Endothelial cell of hepatic sinusoid (primary cell): ENCODE data around the gene RBP5.

Source experiments
- in situ Hi-C: cut with HindIII; loops from 2 replicates; pipeline ENCODE4 v1.10.0; 2017; ENCODE audit warnings: low sequenced_read_pairs

Gene RBP5

DNA sequence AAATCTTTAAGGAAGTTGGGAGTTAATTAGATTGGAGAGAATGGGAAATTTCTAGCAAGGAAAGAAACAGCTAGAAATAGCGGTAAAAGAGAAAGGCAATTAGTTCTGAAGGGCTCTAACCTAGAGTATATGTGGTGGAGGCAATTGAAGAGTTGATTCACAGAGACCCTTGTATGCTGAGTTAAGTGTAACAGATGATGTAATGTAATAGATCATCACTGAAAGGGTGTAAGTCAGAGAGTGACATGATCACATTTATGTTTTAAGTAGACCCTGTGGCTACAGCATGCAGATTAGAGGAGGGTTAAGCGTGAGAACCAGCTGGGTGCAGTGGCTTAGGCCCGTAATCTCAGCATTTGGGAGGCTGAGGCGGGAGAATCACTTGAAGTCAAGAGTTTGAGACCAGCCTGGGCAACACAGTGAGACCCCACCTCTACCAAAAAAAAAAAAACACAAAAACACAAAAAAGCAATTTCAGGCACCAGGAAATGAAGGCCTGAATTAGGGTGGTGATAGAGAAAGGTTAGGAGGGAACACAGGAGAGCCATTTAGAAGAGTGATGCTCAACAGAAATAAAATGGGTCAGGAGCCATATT, 3.0 kb downstream of the RBP5 start:
- in situ Hi-C loops: no loop called here

DNA sequence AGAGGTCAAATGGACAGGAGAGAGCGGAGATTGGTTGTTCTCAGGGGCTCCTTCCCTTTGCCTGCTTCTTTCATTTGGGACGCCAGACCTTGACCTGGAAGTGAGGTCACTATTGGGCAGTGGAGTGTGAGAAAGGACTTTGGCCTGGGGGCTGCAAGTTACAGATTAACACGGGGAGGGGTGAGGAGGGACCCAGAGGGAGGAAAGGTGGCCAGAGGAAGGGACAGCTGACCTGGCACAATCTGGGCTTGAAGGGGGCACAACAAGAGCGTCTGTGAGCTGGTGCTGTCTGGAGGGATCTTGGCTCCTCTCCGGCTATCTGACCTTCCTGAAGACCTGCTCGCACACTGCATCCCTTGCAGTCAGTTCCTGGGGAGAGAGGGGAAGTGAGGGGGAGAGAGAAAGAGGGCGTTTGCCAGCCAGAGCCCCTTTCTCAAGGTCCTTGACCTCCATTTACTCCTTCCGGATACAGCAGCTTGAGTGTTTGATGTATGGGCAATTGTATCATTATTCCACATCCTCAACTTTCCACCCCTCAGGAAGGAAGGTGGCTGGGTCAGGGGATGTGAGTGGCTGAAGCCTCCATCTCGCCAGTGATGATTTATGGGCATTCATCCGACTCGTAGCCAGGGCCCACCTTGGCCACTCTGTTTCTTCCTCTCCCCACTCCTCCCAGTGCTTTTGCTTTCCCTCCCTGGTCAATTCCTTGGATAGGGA, 4.7 kb downstream of the RBP5 start:
- in situ Hi-C loops: no loop called here

DNA sequence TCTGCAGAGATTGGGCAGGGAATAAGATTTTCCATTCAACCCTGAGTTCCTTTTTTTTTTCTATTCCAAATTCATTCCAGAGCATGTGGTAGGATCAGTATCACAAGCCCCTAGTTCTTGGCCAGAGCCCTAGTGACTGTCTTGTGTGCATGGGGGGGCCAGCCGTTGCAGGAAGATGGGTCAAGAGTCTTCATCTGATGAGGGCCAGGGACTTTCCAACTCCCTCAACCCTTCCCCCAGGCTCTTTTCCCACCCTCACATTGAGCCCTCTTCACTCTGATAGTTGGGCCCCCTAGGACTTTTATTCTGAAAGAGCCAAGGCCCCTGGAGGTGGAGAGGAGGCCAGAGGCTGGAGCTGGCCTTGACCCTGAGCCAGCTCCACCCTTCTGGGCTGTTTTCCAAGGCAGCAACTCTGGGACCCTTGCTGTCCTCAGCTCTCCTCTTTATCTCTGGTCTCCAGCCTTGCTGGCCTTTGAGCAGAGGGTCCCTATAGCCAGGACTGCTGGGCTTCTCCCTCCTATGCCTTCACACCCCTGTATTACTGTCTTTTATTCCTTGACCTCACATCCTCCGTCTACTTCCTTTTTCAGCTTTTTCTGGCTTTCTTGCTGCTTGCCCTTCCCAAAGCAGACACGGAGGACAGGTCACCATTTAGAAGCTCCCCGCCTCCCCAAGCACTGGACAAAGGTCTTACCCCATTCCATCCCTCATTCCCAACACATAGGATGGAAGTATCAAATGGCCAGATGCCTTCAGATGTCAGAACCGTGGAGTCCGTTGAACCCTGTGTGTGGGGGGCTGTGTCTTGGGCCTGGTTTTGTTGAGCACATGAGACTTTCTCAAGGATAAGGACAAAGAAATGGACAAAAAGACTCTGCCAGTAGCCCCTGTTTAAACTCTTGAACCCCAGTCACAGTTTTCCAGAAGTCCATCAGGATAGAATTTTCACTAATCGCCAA, 5.6 kb downstream of the RBP5 start:
- in situ Hi-C loops: no loop called here

DNA sequence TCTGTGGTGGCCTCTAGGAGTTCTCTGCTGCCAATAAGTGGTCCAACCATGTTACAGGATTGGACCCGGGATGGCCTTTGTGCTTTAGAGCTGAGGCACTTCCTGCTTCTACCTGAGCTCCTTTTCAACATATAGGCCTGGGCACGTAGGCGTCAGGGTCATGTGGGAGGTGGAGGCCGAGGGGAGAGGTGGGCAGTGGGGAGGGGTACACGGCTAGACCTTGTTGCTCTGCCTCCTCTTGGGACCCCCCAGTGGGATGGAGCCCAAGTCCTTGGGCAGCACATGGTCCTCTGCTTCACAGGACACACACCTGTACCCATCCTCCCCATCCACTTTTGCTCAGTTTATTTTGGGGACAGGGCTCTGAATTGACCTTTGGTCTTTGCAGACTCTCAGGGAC, 7.4 kb downstream of the RBP5 start:
- in situ Hi-C loops: no loop called here

DNA sequence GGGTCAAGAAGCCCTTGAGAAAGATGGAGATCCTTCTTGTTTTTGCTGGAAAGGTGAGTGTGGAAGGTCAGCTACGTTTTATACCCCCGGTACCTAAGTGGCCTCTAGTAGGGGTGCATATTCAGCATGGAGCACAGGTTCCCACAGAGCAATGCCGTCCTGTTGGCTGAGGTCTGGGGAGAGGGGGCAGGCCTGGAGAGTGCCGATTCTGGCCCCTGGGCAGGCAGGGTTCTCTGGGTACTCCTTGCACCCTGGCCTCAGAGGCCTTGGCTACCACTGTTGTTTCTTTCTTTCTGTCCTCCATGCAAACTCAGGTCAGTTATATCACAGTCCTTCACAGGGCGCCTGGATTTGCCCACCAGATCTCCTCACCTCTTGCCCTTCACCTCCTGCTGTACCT, 8.5 kb downstream of the RBP5 start:
- in situ Hi-C loops: no loop called here

DNA sequence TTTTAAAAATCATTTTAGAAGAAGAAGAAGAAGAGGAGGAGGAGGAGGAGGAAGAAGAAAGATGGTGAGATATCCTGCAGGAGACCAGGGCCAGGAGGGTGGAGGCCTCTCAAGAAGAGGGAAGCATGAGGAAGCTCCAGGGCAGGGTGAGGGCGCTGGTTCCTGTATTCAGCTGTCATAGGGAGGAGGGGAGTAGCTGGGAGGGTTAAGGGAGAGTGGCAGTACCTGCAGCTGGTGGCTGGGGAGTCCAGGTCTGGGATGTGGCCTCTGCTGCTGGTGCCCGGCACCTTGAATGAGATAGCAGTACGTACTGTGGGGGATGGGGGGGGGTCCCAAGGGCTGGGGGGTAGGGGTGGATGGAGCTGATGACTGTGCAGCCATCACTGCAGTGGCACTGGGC, 9.8 kb downstream of the RBP5 start:
- in situ Hi-C loops: no loop called here

DNA sequence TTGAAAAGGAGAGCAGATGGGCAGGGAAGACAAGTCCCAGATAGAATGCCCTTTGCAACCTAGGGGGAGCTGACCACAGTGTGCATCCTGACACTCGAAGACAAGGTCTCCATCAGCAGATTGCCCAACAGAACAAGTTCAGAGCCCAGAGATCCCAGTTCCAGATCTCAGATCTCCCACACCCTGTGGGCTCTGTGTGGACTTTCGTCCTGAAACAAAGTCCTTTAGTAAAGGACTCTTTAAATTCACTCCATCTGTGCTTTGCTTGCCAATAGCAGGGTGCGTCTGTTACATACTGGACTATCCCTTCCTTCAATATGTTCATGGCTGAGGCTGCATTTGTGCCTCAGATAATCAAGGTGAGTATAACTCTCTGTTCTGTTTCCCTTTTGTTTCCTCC, 11.0 kb downstream of the RBP5 start:
- in situ Hi-C loops: no loop called here

DNA sequence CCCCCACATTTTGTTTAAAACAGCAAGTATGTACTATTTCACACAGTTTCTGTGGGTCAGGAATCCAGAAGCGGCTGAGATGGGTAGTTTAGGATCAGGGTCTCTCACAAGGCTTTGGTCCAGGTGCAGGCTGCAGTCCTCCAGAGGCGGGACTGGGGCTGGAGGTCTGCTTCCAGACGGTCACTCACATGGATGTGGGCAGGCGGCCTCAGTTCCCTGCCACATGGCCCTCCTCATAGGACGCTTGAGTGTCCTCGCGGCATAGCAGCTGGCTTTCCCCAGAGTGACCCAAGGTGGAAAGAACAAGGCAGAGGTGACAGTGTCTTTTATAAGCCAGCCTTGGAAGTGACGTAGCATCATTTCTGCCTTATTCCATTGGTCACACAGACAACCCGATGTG, 11.8 kb downstream of the RBP5 start:
- in situ Hi-C loops: no loop called here

DNA sequence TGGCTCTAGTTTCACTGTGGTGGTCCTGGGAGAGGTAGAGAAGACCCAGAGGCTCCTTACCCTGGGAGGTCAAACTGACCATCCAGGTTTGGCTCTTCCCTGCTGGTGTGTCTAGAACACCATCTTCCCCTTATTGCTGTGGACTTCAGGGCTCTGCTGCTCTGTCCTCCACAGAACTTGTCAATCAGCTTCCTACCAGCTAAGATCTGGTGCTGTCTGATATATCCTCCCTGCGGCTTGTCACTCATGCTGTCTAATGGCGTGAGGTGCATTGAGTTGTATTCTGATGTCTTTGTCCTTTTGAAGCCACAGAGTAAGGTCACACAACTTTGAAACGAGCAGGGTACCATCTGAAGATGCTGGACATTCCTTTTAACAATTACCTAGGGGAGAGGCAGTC, 12.5 kb downstream of the RBP5 start:
- in situ Hi-C loops: no loop called here

DNA sequence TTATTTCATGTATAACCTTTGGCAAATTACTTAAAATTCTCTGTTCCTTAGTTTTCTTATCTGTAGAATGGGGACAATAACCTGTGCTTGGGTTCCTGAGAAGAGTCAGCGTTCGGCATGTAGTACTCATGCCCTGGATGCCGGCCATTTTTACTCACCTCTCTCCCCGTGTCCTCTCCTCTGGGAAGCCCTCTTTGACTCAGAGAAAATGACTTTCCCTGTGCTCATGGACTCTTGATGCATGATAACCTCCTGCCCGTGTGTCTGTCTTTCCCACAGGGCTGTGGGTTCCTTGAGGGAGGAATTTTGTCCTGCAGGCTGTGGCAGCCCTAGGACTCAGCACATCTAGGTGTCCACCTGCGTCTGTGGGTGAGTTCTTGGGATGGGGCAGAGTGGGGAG, 13.8 kb downstream of the RBP5 start:
- in situ Hi-C loops: no loop called here

DNA sequence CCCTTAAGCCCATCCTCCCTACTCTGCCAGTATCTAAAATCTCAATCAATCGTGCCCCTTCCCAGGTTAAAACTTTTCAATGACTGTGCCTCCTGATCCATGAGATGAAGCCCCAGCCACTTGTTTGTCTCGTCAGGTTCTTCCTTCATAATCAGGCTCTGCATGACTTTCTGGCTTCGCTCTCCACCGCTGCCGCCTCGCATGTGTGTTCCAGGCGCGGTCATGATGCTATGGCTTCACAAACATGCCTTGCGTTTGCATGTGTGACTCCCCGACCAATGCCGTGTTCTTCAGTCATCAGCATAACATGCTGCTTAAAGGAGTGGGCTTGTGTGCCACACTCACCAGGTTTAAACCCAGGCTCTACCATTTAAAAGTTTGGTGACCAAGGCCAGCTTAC, 14.7 kb downstream of the RBP5 start:
- in situ Hi-C loops: no loop called here

DNA sequence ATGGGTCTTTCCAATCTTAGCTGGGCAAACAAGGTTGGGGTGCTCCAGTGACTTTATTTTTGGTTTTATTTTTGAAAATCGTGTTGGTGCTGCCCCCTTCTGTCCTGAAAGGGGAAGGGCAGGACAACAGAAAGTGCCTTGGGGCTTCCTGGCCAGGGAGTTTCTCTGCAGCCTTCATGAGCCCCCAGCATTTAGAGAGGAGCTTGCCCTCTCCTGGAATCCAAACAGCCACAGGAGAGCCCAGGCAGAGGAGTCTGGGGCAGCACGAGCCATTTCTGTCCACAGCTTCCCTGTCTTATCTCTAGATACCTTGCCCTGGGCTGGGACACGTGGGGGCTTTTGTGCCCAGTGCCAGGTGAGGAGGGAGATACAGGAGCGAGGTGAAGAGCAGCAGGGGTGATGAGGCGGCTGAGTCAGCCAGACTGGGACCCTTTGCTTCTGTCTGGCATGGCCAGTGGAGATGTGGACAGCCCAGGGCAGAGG, 15.3 kb downstream of the RBP5 start:
- in situ Hi-C loops: no loop called here

DNA sequence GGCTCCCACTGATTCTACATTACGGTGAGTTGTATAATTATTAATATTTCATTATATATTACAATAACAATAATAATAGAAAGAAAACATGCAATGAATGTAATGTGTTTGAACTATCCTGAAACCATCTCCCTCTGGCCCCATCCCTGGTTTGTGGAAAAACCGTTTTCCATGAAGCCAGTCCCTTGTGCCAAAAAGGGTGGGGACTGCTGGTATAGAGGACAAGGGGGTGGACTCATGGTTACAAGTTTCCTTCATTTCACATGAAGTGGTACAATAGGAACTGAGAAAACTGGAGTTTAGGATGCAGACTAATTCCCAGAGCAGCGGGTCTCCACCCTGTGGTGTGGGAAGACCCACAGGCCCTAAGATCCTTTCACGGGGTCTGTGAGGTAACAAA, 16.6 kb downstream of the RBP5 start:
- in situ Hi-C loops: no loop called here

DNA sequence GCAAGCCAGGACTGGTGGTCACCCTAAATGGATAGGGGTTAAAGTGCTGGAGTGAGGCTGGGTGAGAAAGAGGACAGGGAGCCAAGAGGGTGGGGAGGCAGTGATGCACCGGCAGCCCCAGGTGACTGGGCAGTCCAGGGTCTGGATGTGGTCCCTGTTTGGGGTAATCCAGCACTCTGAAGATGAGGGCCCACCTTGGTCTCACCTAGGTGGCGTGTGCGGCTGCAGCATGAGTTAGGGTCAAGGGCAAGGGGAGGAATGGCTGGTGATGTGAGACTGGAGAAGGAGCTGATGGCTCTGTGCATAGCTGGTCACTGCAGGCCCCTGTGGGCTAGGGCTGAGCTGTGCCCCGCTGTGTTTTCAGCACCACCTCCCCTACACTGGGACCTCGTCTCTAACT, 18.0 kb downstream of the RBP5 start:
- in situ Hi-C loops: no loop called here

DNA sequence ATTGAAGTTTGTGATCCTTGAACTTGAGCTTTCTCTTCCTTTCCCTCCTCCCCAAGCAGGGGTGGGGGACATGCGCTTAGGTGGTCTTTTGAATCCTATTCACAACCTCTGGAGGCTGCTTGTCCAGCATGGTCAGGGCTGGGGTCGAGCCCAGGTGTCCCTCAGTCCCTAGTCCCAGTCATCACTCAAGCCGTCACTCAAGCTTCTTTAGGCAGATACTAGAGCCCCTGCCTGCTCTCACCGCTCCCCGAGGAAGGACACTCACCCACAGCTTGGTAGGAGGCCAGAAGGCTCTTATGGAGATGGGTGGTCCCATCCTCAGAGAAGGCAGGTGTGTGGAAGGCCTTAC, 19.1 kb downstream of the RBP5 start:
- in situ Hi-C loops: loop anchor here (5.0 kb wide), 2 partner anchors 43 to 52 kb away; no protein-coding TSS in a partner anchor

DNA sequence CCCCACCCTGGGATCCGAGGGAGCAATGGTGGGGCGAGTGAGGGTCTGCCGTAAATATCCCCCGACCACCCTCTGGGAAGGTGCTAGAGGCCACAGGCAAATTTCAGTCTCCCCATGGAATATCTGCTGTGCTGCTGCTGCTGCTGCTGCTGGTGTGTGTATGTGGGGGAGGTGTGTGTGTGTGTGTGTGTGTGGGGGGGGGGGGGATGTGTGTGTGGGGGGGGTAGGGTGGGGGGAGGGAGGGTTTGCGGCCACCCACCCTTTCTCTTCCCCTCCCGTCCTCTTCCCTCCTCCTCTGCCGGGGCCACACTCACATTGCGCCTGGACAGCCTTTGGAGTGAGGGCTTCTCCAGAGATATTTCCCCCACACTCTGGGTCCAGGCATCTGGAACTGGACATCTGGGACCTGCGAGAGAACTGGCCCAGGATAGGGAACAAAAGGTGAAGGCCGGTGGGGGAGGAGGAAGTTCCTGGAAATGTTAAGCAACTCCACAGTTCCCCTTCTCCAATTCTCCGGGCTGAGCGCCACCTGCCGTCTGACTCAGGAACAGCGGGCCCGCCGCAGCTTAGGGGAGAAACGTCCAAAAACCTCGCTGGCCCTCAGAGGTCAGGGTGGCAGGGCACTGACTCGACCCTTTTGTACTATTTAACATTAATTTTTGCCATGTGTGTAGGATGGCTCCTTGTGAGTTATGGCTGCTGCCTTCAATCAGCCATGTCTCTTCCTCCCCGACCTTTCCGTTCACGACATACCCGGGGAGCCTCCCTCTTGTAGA, 19.7 kb downstream of the RBP5 start, which contains the start of gene C1RL:
Gene C1RL, minus strand, starts transcription at position 419 of the 776 bp plus-strand sequence. Its CDS starts 34 bp downstream, at position 385.
- in situ Hi-C loops: loop anchor here (5.0 kb wide), 2 partner anchors 43 to 52 kb away; no protein-coding TSS in a partner anchor

DNA sequence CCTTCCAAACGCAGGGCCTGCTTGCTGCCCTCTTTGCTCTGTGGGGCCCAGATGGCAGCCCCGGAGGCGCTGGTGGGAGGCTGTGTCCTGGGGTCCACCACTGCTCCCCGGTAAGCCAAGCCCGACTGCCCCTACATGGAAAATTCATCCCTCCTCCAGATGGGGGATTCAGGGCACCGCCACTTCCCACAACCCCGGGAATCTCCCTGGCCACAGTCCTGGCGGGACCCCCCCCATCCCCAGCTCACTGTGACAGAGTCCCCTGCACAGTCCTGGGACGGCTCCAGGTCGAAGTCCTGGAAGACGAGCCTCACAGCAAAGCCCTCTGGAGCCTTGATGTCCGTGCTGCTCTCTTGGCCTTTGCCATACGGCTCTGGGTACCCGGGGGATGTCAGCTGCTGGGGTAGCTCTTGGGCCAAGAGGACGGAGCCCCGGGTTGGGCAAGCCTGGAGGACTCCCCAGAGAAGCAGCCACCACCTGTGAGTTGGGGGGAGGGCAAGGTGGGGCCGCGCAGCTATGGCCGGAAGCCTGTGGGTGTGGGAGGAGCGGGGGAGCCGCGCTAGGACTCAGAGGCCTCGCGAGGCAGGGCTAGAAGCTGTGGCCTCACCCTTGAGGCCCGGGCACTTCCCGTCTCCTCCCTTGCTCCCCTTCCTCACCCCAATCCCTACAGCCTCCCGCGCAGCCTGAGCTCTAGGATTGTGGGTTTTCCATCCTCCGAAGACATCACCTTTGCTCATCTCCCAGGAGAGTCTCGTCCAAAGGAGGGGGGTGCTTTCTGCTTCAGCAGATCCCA, 20.5 kb downstream of the RBP5 start:
- in situ Hi-C loops: loop anchor here (5.0 kb wide), 2 partner anchors 44 to 51 kb away; no protein-coding TSS in a partner anchor

DNA sequence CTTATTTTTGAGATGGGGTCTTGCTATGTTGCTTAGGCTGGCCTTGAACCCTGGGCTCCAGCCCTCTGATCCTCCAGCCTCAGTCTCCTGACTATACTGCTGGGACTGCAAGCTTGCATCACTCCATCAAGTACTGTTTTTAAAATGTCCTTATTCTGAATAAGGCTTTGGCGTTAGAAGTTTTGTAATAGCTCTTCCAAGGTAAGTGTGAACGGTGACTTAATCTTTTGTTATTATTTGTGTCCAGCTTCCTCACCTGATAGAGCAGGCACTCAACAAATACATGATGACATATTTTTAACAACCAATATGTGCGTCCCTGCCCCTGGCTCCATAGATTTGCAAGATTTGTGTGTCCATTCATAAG, 21.1 kb downstream of the RBP5 start:
- in situ Hi-C loops: loop anchor here (5.0 kb wide), 2 partner anchors 45 to 50 kb away; no protein-coding TSS in a partner anchor

DNA sequence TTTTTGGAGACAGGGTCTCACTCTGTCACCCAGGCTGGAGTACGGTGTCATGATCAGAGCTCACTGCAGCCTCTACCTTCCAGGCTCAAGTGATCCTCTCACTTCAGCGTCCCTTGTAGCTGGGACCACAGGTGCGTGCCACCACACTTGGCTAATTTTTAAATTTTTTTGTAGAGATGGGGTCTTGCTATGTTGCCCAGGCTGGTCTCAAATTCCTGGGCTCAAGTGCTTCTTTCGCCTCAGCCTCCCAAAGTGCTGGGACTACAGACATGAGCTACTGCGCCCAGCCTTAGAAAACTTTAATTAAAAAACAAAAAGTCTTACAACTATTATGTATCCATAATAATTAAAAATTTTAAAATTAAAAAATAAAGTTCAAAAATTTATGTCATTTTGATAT, 21.5 kb downstream of the RBP5 start:
- in situ Hi-C loops: loop anchor here (5.0 kb wide), 2 partner anchors 45 to 50 kb away; no protein-coding TSS in a partner anchor

DNA sequence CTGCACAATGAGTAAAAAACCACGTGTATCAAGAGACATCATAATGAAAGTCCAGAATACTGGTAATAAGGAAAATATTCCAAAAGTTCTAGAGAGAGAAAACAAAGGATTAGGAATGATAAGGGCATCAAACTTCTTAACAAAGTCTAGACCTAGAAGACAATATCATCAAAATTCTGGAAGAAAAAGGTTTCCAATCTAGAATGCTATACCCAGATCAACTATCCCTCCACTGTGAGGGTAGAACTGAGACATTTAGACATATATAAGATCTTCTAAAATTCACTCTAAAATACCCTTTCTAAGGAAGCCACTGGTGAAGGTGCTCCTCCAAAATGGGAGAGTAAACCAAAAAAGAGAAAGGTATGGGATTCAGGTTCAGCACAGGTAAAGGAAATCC, 22.6 kb downstream of the RBP5 start:
- in situ Hi-C loops: loop anchor here (5.0 kb wide), 2 partner anchors 46 to 49 kb away; no protein-coding TSS in a partner anchor
